ENCODE data around the gene PLOD3.

PLOD3 gene

GRCh38 chr7:101156866-101157589, 60.4 kb downstream of the PLOD3 start:
- Histone ChIP-seq H3K36me3 (ENCODE audit: insufficient read depth, low read depth, low read length) (peaks cover 7% of the 10 kb centered on the region; the same call in 1 of the 2 replicates), H3K9ac (ENCODE audit: low read depth, low read length) (peak overlapping the region; percentile 33; the same call in 1 of the 2 replicates), H3K4me1 (ENCODE audit: insufficient read depth, low read length) (peaks cover 26% of the 10 kb centered on the region), H3K27ac (ENCODE audit: low read length) (no peak overlapping the region), H3K4me3 (ENCODE audit: low read length) (no peak overlapping the region), H3K27me3 (ENCODE audit: insufficient read depth, low read length) (peaks cover 13% of the 10 kb centered on the region; the same call in 1 of the 2 replicates), H3K9me3 (ENCODE audit: insufficient read depth, low read depth, low read length) (no peaks in the 10 kb centered on the region)

GRCh38 chr7:101156277-101156676, 61.1 kb downstream of the PLOD3 start:
- Histone ChIP-seq H3K27me3 (ENCODE audit: insufficient read depth, low read length) (peaks cover 10% of the 10 kb centered on the region; the same call in 1 of the 2 replicates), H3K27ac (ENCODE audit: low read length) (no peak overlapping the region), H3K4me1 (ENCODE audit: insufficient read depth, low read length) (peaks cover 25% of the 10 kb centered on the region), H3K9ac (ENCODE audit: low read depth, low read length) (no peak overlapping the region; the same call in 1 of the 2 replicates), H3K4me3 (ENCODE audit: low read length) (no peak overlapping the region), H3K9me3 (ENCODE audit: insufficient read depth, low read depth, low read length) (no peaks in the 10 kb centered on the region), H3K36me3 (ENCODE audit: insufficient read depth, low read depth, low read length) (peaks cover 7% of the 10 kb centered on the region; the same call in 1 of the 2 replicates)

Data from iPS-20b (cell line).